Measurements from ENCODE around the gene ASTN2. TPM values are rescaled to one million over a fixed set of nuclear protein-coding genes. Genes with fewer than 3 reads are reported as not detected.

The ASTN2 gene
- total RNA-seq, 1 donor from 2014 or later, result 2.1 TPM

GRCh38 chr9:116394894-116395698, 1019.8 kb downstream of the ASTN2 start:
- no peak for DNase-seq (ENCODE audit: low read depth, low spot score)

DNA sequence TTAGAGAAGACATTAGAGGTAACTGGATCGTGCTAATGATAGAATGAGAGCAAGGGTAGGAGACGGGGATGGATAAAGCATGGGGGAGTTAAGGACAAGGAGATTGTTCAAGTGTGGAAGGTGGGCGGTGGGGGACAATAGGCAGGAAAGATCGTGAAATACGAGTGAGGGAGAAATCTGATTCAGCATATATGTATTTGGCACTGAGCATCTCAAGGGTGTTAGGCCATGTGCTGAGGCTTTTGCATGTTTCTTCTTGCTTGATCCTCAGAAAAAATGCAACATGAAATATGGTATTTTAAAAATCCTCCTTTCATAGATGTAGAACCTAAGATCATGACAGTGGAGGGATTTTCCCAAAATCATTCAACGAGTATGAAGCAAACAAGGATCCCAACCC, 1020.8 kb downstream of the ASTN2 start:
- no peak for DNase-seq (ENCODE audit: low read depth, low spot score)

DNA sequence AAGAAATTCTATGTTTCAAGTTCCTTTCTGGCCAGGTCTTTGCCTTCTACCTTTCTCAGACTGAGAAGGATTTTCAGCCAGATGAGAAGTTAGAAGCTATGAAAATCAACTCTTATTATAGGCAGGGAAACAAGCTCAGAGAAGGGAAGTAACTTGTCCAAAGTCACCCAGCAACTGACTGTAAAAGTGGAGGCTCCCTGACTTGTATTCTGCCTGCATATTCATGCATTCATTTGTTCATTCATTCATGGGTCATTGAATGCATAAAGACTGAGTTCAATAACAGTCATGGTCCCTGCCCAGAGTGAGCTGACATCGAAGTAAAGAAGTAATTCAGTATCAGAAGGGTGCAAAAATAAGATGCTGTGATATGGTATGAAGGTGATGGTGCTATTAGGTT, 1021.7 kb downstream of the ASTN2 start:
- DNase-seq (ENCODE audit: low read depth, low spot score), result no peak

- no peak for DNase-seq (ENCODE audit: low read depth, low spot score)
These were observed 1023.5 kb downstream of the ASTN2 start for GRCh38 chr9:116391306-116391900.

DNA sequence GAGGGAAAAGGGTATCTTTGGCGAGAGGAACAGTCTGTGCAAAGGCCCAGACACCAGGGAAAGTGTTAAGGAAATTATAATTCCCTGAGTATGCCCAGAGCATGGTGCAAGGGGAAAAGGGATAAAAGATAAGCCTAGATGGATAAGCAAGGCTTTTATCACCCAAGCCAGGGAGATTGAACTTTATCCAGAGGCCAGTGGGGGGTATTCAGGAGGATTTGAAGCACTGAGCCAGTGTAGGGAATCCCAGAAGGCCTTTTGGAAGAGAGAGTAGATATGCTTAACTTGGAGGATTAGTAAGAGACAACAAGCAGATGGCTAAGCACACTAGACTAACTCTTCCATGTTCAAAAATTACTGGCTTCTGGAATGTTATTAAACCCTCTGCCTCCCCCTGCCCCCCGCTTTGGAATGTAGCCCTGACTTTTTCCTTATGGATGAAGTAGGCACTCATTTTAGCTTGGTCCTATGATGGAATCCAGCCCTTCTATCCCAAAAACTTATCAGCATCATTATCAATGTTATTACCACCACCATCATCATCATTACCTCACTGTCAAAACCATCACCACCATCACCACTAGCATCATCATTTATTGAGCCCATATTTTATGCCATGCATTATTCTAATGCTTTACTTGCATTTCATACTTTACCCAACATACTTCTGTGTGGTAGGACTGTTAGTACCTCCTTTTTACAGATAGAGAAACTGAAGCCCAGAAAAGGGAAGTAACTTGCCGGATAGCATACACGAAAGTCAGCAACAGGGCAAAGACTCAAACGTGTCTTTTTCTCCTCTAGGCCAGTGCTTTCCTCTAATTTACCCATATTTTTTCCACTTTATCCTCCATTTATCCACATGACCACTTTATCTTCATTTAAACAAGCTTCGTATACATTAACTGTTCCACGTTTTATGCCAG, 1024.3 kb downstream of the ASTN2 start:
- no peak for DNase-seq (ENCODE audit: low read depth, low spot score)

DNA sequence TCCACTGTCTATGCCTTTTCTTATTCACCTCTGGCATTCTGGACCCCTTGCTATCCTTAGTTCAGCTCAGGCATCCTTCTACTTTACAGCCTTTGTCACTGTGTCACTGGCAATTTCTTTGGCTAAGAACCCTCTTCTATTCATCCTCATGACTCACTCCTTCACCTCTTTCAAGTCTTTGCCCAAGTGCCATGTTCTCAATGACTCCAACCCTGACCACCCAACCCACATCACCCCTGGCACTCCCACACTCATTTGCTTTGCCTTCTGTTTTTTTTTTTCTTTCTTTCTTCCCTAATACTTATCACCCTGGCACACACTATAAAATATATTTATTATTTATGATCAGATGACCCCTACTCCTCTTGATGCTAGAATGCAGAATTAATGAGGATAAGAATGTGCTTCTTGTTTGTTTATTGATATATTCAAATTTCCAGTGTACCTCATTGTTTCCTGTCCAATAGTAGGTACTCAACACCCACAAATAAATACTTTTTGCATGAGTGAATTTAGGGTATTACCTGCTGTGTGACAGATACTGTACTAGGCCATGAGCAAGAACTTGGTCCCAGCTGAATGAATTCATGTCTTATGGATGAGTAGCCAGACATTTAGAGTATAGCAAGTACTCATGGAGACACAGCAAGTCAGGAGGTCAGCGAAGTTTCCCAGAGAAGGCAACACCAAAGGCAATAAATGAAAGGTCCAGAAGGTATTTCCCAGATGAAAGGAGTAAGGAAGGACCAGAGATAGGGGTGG, 1025.1 kb downstream of the ASTN2 start:
- DNase-seq (ENCODE audit: low read depth, low spot score), result no peak

GRCh38 chr9:116387934-116388698, 1026.7 kb downstream of the ASTN2 start:
- no peak for DNase-seq (ENCODE audit: low read depth, low spot score)

DNA sequence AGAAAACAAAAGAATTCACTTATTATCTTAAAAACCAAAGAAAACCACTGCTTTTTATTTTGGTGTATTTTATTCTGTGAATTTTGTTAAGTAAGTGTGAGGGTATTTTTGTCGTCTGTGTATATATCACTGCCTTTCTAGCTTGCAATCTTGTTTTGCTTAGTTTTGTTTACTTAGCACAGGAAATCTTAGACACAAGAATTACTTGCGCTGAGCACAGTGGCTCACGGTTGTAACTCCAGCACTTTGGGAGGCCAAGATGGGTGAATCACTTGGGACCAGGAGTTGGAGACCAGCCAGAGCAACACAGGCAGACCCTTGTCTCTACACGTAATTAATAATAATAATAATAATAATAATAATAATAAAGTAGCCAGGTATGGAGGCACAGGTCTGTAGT, 1030.9 kb downstream of the ASTN2 start:
- DNase-seq (ENCODE audit: low read depth, low spot score), result no peak

DNA sequence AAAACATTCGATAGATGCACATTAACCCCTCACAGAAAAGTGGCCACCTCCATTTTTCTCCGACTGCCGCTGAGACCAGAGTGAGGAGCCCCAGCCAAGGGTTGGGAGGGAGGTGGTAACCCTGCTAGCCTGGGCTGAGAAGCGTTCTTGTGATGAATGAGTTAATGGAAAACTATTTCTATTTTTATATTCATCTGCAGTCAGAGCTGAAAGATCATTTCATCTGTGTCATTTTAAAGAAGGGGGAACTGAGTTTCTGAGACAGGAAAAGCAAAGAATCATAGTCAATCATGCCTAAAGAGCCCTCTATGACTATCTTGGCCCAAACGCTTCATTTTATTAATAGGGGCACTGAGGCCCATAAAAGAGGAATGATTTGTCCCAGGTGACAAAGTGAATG, 1031.7 kb downstream of the ASTN2 start:
- DNase-seq (ENCODE audit: low read depth, low spot score), result no peak

- no peak for DNase-seq (ENCODE audit: low read depth, low spot score)
These were observed 1032.8 kb downstream of the ASTN2 start for GRCh38 chr9:116382053-116382452.

GRCh38 chr9:116381350-116381749, 1033.5 kb downstream of the ASTN2 start:
- DNase-seq (ENCODE audit: low read depth, low spot score), result no peak

- DNase-seq (ENCODE audit: low read depth, low spot score), result no peak
These were observed 1034.3 kb downstream of the ASTN2 start for GRCh38 chr9:116380496-116380995.

DNA sequence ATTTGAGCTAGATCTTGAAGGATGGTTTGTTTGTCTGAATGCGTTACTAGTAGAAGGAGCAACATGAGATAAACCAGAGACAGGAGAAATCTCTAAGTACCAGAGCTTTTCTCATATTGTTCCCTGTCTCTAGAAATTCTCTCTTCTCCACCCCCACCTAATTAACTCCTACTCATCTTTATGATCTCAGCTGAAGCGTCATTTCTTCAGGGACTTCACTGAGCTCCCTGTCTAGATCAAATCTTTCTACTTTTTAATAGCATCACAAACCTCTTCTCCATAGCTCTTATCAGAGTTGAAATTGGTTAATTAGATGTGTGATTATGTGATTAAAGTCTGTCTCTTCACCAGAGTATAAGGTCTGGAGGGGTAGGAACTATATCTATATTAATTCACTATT, 1035.0 kb downstream of the ASTN2 start:
- DNase-seq (ENCODE audit: low read depth, low spot score), result no peak

GRCh38 chr9:116378873-116379272, 1036.0 kb downstream of the ASTN2 start:
- DNase-seq (ENCODE audit: low read depth, low spot score), result no peak

GRCh38 chr9:116377179-116377798, 1037.6 kb downstream of the ASTN2 start:
- no peak for DNase-seq (ENCODE audit: low read depth, low spot score)
